ENCODE data around the gene TTC3. TPM values are rescaled to one million over a fixed set of nuclear protein-coding genes. Genes with fewer than 3 reads are reported as not detected.
A peak's percentile ranks its signal among the peaks of the same experiment; 100 is the strongest.
"Not testable (repeated sequence)": the region's sequence is repeated elsewhere in the genome, so short reads cannot be mapped to it uniquely, and the experiment has no call there.

Gene TTC3
- total RNA-seq, 1 experiment from 2014 or later: 61.0 TPM

- H3K4me3 ChIP-seq: peak overlapping the region; percentile 63
- no peaks in the 10 kb centered on the region for H3K27me3 ChIP-seq
- no peaks in the 10 kb centered on the region for H3K9me3 ChIP-seq
- DNase-seq: no peak
- H3K36me3 ChIP-seq: peaks cover 22% of the 10 kb centered on the region
Observed at GRCh38 chr21:37219761-37220432, 146.8 kb downstream of the TTC3 start.

GRCh38 chr21:37220433-37220980 is 147.5 kb downstream of the TTC3 start:
- Histone ChIP-seq H3K36me3 (peaks cover 24% of the 10 kb centered on the region), H3K27me3 (no peaks in the 10 kb centered on the region), H3K9me3 (no peaks in the 10 kb centered on the region), H3K4me3 (peak overlapping the region; percentile 63)
- DNase-seq: no peak

GRCh38 chr21:37220981-37221664 is 148.1 kb downstream of the TTC3 start:
- Histone ChIP-seq H3K4me3 (peak overlapping the region; percentile 63), H3K36me3 (peaks cover 26% of the 10 kb centered on the region), H3K9me3 (no peaks in the 10 kb centered on the region), H3K27me3 (no peaks in the 10 kb centered on the region)
- peak; percentile 97 for DNase-seq

- DNase-seq, H3K4me3 ChIP-seq, H3K27me3 ChIP-seq, H3K9me3 ChIP-seq: not testable (repeated sequence)
- H3K36me3 ChIP-seq: peaks cover 37% of the 10 kb centered on the region
Observed at GRCh38 chr21:37222248-37222647, 149.2 kb downstream of the TTC3 start.

GRCh38 chr21:37223804-37224345 is 150.8 kb downstream of the TTC3 start:
- Histone ChIP-seq H3K4me3 (no peak overlapping the region), H3K27me3 (no peaks in the 10 kb centered on the region), H3K9me3 (no peaks in the 10 kb centered on the region), H3K36me3 (peaks cover 50% of the 10 kb centered on the region)
- no peak for DNase-seq

- no peak overlapping the region for H3K4me3 ChIP-seq
- H3K27me3 ChIP-seq: no peaks in the 10 kb centered on the region
- no peak for DNase-seq
- H3K9me3 ChIP-seq: no peaks in the 10 kb centered on the region
- peaks cover 63% of the 10 kb centered on the region for H3K36me3 ChIP-seq
Observed at GRCh38 chr21:37224861-37225839, 152.1 kb downstream of the TTC3 start.

GRCh38 chr21:37226041-37226920 is 153.2 kb downstream of the TTC3 start:
- Histone ChIP-seq H3K36me3 (peaks cover 72% of the 10 kb centered on the region), H3K27me3 (no peaks in the 10 kb centered on the region), H3K9me3 (no peaks in the 10 kb centered on the region), H3K4me3 (no peak overlapping the region)
- DNase-seq: no peak

- Histone ChIP-seq H3K27me3 (no peaks in the 10 kb centered on the region), H3K4me3 (no peak overlapping the region), H3K9me3 (no peaks in the 10 kb centered on the region), H3K36me3 (peaks cover 81% of the 10 kb centered on the region)
- no peak for DNase-seq
Observed at GRCh38 chr21:37227071-37228002, 154.3 kb downstream of the TTC3 start.

GRCh38 chr21:37228003-37228400 is 154.9 kb downstream of the TTC3 start:
- no peak for DNase-seq
- Histone ChIP-seq H3K36me3 (peaks cover 77% of the 10 kb centered on the region), H3K4me3 (no peak overlapping the region), H3K27me3 (no peaks in the 10 kb centered on the region), H3K9me3 (no peaks in the 10 kb centered on the region)

GRCh38 chr21:37230632-37231248 is 157.7 kb downstream of the TTC3 start:
- DNase-seq: no peak
- no peaks in the 10 kb centered on the region for H3K9me3 ChIP-seq
- peaks cover 67% of the 10 kb centered on the region for H3K36me3 ChIP-seq

GRCh38 chr21:37231249-37231645 is 158.2 kb downstream of the TTC3 start:
- no peak for DNase-seq
- Histone ChIP-seq H3K27me3 (no peaks in the 10 kb centered on the region), H3K36me3 (peaks cover 64% of the 10 kb centered on the region)

More at GRCh38 chr21:37230632-37231248, 157.7 kb downstream of the TTC3 start:
- Histone ChIP-seq H3K27me3 (no peaks in the 10 kb centered on the region), H3K4me3 (no peak overlapping the region)

GRCh38 chr21:37231671-37232070 is 158.6 kb downstream of the TTC3 start:
- Histone ChIP-seq H3K9me3 (no peaks in the 10 kb centered on the region), H3K4me3 (no peak overlapping the region), H3K36me3 (peaks cover 64% of the 10 kb centered on the region), H3K27me3 (no peaks in the 10 kb centered on the region)
- DNase-seq: no peak

More at GRCh38 chr21:37231249-37231645, 158.2 kb downstream of the TTC3 start:
- no peak overlapping the region for H3K4me3 ChIP-seq
- H3K9me3 ChIP-seq: no peaks in the 10 kb centered on the region

- H3K36me3 ChIP-seq: peaks cover 64% of the 10 kb centered on the region
Observed at GRCh38 chr21:37232274-37233018, 159.4 kb downstream of the TTC3 start.

More at GRCh38 chr21:37232274-37233018, 159.4 kb downstream of the TTC3 start:
- DNase-seq: no peak
- H3K9me3 ChIP-seq: no peaks in the 10 kb centered on the region
- H3K4me3 ChIP-seq: no peak overlapping the region
- H3K27me3 ChIP-seq: no peaks in the 10 kb centered on the region
